Measurements from ENCODE around the gene SERF2.

GRCh38 chr15:43772624-43773023 lies 19.5 kb upstream of the SERF2 start:
- no peak for TF ChIP-seq POLR2A (IDR thresholded peaks at IDR 0.05; ENCODE audit: low read length)
- no peak for TF ChIP-seq GATA1 (IDR thresholded peaks at IDR 0.05; ENCODE audit: low read depth, low read length)
